ENCODE measurements around the gene TMEM72.

TMEM72 gene

DNA sequence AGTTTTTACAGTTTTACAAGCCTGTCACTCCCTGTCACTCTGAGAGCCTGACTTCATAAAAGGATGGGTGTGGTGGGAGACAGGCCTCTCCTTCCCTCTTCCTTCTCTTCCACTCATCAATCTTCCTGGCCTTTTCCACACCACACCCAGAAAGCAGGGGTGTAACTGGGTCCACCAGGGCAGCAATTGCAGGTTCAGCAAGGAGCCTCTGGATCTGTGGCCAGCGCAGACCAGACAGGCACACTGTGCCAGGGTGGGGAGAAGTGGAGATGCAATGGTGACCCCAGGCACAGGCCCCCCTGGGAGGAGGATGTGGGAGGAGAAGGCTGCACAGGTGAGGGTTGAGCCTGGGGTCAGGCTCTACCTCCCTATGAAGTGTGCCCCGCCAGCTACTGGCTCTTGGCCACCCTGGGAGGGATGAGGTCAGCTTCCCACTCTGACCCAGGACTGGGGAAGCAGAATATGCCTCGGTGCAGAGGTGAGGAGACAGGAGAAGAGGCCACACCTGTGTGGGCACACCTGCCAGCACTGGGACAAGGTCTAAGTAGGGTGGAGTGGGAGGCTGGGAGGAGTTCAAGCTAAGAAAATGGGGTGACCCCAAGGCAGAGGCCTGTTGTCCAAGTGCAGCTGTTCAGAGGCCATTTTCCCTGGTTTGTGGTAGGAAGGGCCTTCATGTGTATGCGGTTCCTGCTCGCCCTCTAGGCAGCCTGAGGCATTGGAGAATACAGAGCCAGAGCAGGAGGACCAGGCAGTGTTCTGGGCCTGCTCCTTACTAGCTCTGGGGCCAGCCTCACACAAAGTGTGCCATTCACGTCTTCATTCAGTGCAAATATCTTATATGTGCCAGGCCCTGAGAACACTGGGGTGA, 20.2 kb upstream of the TMEM72 start:
- DNase-seq (ENCODE audit: low read depth): no peak

DNA sequence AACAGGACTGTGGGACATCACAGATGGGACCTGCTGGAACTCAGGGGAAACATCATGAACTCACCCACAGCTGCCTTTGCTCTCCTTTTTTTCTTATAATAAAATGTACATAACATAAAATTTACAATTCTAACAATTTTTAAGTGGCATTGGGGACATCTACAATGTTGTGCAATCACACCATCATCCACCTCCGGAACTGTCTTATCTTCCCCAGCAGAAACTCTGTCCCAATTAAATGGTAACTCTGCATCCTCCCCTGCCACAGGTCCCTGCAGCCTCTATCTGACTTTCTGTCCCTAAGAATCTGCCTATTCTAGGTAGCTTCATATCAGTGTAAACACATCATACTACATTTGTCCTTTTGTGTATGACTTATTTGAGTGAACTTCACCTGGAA, 19.4 kb upstream of the TMEM72 start:
- no peak for DNase-seq (ENCODE audit: low read depth)

DNA sequence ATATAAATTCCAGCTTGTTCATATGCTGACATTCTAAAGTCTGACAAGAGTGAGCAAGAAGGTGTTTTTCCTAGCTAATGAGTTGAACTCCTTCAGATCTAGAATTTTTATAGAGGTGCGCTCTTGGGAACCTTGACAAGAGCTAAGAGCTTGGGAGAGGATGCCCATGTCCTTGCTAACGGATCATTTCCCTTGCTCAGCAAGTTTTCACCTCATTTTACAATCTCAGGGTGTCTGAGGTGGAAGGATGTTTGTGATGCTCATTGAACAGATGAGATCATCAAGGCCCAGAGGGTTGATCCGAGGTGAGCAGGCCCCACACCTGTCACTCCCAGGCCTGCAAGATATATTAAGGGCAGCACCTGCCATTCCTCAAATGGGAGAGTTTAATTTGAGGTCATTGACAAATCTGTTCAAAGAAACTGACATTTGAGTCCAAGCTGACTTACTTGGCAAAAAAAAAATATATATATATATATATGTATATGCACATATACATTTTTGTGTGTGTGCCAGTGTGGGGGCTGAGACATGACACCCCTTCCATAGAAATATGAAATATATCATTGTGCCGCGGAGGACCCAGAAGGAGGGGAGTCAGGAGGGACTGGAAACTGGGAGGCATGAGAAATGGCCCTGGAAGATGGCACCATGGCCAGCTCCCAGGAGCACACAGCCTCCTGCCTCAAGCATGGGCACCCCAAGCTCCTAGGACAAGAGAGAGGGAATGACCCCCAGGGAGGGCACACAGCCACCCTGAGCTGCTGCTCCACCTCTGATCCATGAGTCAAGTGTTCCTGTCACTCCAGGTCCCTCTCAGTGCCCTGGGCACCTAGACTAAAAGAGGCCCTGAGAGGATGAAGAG, 17.3 kb upstream of the TMEM72 start:
- no peak for DNase-seq (ENCODE audit: low read depth)

DNA sequence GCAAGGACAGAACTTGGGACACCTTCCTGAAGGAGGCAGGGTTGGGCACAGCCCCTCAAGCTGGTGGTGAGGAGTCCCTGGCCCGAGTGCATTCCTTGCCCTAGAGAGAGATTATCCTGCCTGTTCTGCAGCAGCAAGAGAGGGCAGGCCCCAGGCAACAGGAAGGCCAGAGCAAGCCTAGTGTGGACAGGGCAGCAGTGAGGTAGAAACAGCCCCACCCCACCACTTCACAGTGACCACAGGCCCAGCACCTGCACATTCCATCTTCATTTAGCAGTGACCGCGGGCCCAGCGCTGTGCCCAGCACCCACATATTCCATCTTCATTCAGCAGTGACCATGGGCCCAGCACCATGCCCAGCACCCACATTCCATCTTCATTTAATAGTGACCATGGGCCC, 16.4 kb upstream of the TMEM72 start:
- DNase-seq (ENCODE audit: low read depth): no peak

DNA sequence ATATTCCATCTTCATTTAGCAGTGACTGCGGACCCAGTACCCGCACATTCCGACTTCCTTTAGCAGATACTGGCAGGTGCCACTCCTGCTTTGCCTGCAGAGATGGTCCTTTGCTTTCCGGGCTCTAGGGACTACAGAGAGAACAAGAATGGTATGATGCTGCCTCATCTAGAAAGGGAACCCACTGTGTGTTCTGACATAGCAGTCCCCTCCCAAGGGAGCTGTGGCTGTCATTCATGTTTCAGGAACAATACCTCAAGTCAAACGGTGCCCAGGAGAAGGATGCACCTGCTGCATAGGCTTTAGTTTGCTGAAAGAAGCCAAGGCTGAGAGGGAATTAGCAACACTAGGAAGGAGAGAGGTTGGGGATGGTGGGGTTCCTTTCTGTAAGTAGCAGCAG, 15.9 kb upstream of the TMEM72 start:
- DNase-seq (ENCODE audit: low read depth): no peak

DNA sequence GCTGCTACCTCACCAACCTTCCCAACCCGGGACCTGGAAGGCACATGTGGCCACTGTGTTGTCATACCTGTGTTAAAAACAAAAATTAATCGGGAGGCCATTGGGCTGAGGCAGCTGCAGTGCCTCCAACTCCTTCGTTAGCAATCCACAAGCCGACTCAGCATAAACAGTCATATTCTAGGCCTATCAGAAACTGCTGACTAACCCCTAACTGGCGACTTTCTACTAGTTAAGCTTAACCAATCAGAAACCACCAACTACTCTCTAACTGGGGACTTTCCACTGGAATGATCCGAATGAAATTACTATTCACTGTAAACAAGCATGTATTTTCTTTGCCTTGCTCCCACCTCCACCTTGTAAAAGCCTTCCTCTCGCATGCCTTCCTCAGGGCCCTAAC, 14.1 kb upstream of the TMEM72 start:
- DNase-seq (ENCODE audit: low read depth): no peak

DNA sequence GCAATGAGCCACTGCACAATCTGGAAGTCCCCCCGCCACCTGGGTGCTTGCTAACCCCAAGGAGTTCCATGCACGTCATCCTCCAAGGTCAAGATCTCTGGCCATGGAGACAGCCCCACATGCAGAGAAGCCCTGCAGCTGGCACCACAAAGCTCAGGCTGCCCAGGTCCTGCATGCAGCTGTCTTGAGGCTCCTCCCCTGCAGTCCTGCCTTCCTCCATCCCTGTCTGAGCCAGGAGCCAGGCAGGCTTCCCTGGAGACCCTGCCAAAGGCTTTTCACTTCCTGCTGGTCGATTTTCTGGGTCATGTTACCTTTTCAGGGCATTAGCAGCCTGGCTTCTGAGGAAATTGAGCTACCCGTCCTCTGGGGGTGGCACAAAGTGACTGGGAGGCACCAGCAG, 12.5 kb upstream of the TMEM72 start:
- DNase-seq (ENCODE audit: low read depth): no peak

DNA sequence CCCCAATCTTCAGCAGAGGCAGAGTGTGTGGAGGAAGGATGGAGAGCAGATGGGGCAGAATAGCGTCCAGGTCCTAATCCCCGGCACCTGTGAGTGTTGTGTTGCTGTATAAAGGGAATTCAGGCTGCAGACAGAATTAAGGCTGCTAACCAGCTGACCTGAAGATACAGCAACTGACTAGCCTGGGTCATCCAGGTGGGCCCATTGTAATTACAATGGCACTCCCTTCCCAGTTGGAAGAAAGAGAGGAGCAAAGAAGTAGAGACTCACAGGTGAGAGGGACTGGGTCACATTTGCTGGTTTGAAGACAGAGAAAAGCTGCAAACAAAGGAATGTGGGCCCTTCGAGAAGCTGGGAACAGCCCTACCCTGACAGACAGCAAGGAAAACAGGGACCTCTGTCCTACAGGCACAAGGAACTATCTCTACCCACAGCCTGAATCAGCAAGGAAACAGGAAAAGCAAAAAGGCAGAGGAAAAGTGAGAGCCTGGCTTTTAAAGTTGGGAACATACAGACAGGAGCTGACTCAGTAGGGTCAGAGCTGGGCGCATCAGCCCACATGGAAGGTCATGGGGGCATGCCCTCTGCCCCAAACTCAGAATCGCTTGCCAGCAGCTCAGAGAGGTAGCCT, 11.6 kb upstream of the TMEM72 start:
- no peak for DNase-seq (ENCODE audit: low read depth)

DNA sequence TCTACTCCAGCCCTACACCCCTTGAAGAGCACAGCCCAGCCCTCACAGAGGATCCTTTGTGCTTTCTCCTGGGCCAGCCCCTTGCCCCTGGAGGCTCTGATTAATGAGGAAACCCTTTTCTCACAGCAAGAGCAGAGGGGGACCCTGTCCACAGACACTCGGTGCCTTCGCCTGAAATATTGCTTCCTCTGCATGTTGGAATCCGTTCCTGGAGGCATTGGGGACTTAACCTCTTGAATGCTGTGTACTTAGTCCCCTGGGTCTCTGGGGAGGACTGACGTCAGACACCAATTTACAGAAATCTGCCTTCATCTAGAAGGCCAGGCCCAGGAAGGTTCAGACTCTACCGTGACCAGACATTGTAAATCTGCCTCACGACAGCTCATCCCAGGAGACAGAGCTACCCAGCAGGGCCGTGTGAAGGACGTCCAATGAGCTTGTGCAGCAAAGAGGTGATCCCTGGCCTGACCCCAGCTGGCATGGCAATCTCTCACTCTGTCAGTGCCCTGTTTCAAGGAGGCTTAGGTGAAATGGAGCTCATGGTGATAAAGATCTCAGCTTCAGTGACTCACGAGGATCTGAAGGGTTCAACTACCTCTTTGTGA, 8.1 kb upstream of the TMEM72 start:
- DNase-seq (ENCODE audit: low read depth): no peak

DNA sequence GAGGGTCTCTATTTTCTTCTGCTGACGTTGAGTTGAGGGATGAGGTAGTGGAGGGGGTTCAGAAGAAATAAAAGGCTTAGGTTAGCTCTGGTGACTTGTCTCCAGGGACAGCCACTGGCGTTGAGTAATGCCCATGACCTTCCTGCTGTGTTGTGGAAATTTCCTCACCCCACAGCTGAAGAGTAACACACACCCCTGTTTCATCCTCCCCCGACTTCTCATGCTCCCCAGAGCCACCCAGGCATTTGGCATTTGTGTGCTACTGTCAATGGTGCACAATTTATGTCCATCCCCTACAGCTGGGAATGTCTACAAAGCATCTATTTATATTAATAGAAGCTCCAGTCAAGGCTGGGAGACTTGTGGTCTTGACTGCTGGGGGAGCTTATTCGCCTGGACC, 4.7 kb upstream of the TMEM72 start:
- DNase-seq (ENCODE audit: low read depth): no peak

DNA sequence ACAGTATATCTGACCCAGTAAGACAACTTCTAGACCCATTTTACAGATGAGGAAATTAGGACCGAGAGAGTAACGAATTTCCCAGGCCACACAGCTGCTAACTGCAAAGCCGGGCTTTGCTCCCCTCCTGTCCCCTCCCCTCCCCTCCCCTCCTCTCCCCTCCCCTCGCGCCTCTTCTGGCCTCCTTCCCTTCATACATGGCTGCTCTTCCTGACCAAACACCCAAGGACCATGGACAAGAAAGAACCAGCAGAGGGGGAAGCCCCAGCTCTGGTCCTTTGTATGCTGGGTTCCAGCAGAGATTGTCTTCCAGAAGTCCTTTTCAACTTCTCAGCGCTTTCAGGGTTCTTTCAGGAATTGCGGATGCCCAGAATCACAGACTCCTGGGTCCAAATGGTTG, 3.6 kb upstream of the TMEM72 start:
- DNase-seq (ENCODE audit: low read depth): no peak

DNA sequence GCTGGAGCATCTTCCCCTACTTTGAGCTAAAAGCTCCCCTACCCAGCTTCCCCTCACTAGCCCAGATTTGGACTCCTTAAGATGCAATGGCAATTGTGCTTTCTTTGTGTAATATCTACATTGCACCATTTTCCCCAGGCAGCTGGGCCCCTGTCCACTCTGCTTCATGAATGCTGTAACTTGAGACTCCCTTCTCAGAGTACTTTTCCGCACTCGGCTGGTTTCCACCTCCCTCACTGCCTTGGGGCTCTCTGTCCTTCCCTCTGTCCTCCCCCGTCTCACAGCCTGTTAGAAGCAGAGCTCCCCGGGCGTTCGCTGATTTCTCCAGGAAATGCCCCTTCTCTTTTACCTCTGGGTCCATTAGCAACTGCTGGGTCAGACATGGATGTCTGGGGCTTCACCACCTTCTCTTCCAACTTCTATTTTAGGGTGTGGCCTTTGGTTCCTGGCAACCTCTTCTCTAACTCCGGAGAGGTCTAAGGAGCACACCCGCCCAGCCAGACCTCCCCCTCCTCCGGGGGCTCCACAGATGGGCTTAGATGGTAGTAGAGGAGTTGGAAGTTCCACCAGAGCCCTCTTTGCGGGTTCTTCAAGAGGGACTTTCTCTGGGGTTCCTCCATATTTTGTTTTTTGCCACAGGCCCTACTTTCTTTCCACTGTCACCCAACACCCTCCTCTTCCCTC, 2.9 kb upstream of the TMEM72 start:
- DNase-seq (ENCODE audit: low read depth): no peak

DNA sequence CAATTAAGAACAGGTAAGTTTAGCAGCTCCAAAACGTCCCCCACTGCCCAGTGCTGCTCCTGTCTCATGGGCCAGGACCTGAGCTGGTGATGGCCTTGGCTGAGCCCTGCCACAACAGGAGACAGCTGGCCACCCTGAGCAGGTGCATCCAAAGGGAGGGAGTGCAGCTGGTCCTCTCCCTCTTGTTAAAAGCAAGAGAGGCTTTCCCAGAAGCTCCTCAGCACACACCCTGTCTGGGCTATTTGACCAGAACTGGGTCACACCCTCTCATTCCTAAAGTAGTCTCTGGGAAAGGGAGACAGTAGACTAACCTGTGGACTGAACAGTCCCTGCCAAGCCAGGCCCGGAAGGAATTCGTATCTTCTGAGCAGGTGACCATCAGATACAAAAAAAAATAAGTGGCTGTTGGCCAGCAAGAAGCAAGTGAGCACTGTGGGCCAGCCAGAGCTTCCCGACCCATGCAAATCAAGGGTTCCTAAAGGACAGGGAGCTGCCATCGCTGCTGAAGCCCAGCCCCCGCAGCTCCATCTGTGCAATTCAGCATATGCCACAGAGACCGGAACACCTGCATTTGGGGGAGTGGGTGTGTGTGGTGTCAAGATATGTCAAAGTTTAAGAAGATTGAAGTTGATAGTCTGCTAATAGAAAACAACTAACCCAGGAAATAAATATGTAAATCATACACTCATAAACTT, 2.1 kb upstream of the TMEM72 start:
- no peak for DNase-seq (ENCODE audit: low read depth)

DNA sequence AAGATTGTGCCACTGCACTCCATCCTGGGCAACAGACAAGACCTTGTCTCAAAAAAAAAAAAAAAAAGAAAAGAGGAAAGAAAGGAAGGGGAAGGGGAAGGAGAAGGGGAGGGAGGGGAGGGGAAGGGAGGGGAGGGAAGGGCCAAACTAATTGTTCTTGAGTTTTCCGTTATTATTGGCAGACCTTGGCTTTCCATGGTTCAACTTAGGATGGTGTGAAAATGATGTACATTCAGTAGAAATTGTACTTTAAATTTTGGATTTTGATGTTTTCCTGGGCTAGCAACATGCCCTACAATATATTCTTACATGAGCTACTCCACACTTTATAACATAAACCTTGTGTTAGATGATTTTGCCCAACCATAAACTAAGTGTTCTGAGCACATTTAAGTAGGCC, 1.2 kb upstream of the TMEM72 start:
- DNase-seq (ENCODE audit: low read depth): no peak

DNA sequence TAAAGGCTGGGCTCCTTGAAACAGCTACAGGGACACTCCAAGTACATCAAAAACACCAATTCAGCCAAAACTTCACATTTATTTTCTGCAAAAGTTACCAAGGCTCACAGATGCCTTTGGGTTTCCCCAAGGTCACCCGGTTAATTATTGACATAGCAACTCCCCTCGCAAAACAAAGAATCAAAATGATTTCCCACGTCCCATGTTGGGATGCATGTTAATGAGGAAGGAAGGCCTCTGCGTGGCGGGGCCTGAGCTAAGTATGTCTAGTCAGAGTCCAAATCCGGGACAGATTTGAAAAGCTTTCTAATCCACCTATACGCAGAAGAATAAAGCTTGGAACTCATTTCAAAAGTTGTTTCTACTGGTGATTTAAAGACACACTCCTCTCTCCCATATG, 535 bp upstream of the TMEM72 start:
- no peak for DNase-seq (ENCODE audit: low read depth)

DNA sequence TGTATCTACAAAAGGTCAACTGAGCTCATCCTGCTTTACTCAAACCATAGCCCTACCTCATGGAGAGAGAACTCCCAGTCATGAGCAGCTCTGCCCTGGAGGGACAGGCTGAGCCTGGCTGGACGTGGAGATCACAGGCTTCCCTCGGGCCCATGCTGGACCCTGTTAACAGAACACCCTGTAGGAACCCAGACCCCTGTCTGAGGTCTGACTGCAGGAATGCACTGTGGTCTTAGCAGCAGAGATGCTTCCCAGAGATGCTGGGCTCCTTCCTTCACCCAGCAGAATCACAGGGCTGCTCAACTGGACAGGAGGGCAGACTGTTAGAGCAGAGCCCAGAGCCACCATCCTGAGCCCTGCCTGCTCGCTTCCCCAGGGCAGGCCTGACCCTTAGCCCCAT, 814 bp downstream of the TMEM72 start:
- DNase-seq (ENCODE audit: low read depth): no peak

DNA sequence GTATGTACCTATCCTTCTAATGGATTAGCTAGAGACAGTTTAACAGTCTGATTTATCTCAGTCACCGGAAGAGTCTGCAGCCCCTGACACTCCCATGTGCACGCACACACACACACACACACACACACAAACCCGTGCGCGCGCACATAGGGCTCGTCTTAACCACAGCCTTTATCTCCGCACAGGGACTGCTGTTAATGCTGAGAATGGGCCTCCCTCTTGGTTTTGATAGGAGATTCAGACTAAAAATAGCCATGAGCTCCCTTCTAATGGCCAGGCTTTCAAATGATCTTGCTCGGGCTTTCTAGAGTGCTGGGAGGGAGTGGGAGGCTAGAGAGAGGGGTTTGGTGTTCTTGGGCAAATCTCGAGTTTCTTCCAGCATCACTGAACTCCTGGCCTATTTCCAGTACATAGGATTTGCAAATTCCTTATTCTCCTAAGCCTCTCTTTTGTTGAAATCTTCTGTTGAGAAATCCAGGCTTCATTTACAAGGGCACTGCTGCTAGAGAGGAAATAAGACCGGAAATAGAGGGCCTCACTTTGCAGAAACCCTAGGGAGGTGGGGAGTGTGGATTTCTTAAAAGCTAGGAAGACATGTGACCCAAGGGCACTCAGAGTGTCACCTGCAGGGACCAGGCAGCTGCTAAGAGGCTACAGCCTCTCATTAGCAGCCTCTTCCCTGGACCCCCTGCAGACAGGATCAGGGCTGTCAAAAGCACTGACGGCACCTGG, 2.4 kb downstream of the TMEM72 start:
- no peak for DNase-seq (ENCODE audit: low read depth)

DNA sequence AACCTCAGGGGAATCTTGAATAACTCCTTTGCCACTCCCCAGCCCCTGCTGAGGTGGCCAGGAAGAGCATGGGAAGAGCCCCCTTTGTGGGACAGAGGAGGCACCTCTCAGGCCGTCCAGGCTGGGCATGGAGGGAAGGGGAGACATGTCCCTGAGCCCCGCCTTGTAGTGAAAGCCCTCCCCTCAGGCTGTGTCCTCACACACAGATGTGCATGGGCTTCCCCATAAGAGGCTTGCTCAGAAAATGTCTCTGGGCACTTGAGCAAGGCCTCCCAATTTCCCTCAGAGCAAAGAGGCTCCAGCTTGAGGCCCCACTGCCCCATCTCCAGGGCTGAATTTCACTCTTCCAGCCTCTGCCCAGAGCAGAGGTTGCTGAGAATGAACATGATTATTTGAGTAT, 3.8 kb downstream of the TMEM72 start:
- no peak for DNase-seq (ENCODE audit: low read depth)

DNA sequence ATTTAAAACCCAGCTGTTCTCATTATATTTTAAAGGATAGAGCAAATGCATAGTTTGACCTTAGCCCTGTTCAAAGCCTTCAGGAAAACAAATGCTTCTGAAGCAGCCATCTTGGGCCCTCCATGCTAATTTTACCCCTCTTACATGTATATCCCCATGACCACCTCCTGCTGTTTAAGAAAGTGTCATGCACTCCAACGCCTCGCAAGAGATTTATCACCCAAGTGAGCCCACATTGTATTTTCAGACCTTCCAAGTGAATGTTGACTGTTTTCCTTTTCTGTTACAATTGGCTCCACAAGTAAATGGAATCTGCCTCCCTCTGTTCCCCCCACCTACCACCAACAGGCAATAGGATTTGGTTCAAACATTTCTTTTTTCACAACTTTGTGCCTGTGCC, 5.3 kb downstream of the TMEM72 start:
- DNase-seq (ENCODE audit: low read depth): no peak

DNA sequence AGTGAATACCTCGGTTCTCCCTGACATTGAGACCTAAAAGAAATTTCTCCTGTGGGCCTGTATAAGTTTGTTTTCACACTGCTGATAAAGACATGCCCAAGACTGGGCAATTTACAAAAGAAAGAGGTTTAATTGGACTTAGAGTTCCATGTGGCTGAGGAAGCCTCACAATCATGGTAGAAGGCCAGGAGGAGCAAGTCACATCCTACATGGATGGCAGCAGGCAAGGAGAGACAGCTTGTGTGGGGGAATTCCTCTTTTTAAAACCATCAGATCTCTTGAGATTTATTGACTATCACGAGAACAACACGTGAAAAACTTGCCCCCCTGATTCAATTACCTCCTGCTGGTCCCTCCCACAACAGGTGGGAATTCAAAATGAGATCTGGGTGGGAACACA, 6.7 kb downstream of the TMEM72 start:
- DNase-seq (ENCODE audit: low read depth): no peak

DNA sequence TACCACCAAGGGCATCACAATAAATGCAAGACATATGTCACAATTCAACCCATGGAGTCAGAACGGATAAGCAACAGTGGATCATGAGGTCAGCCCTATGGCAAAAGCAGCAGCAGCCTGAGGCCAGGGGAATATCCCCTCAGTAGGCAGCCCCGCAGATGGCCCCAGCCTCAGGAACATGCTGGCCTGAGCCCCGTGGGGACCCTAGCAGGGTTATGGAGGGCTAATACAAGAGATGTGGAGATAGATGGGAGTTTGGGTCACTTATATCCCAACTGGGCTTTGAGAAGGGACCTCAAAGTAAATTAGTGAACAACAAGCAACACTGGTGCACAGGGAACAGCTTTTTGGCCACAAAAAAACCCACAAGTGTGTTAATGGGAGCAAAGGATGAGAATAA, 9.1 kb downstream of the TMEM72 start:
- DNase-seq (ENCODE audit: low read depth): no peak

Data from stimulated activated CD8-positive, alpha-beta memory T cell treated with anti-CD3 and anti-CD28 coated beads, Interleukin-12 subunit alpha, Interleukin-12 subunit beta, amount 100 ng/mL, for 1 hour (primary cell).